IMR-90 (cell line): ENCODE measurements around the gene PIP5K1A. TPM values are rescaled to one million over a fixed set of nuclear protein-coding genes. Genes with fewer than 3 reads are reported as not detected.

ENCODE experiments used
- ATAC-seq: fragments of 200-7000 bp; cut with Tn5 transposase; 2 replicates; pipeline ENCODE4 v1.9.1; 2020; ENCODE audit warnings: low read depth, mild to moderate bottlenecking, moderate library complexity
- BruUV-seq: library from RNA; stranded (reverse); fragments of 400-500 nt; replicated peaks from 2 replicates; lab custom pipeline; 2021; lab: Mats Ljungman, UMichigan
- CTCF ChIA-PET: fragments of 300-600 bp; formaldehyde crosslinking; extraction: SDS; loops from one replicate; lab custom pipeline; 2021; ENCODE audit warnings: antibody characterized with exemption; lab: Yijun Ruan, JAX
- POLR2A ChIA-PET: fragments of 300-600 bp; sonication (Branson Sonifier 250); formaldehyde crosslinking; loops from one replicate; lab custom pipeline; 2022; ENCODE audit warnings: antibody characterized with exemption; ENCODE audit not compliant: unreplicated experiment; lab: Charles Lee
- DNase-seq: peaks from one replicate; pipeline ENCODE4 v3.0.0; 2013
- H2AFZ ChIP-seq: replicated peaks from 2 replicates; pipeline ENCODE3; 2013; ENCODE audit warnings: low read length, mild to moderate bottlenecking; ENCODE audit not compliant: poor library complexity
- H2AK5ac ChIP-seq: 2 replicates; pipeline ENCODE4 v1.6.1; 2013; ENCODE audit warnings: low read depth, low read length, inconsistent platforms
- H2AK9ac ChIP-seq: replicated peaks from 2 replicates; pipeline ENCODE3; 2013; ENCODE audit warnings: mild to moderate bottlenecking, low read depth, low read length, moderate library complexity; ENCODE audit not compliant: poor library complexity
- H2BK120ac ChIP-seq: 2 replicates; pipeline ENCODE4 v1.6.1; 2013; ENCODE audit warnings: low read depth, low read length, inconsistent platforms
- H2BK15ac ChIP-seq: 3 replicates; pipeline ENCODE4 v1.6.1; 2013; ENCODE audit warnings: low read depth, low read length, inconsistent platforms
- H2BK20ac ChIP-seq: 2 replicates; pipeline ENCODE4 v1.6.1; 2013; ENCODE audit warnings: low read depth, mild to moderate bottlenecking, inconsistent platforms, low read length, moderate library complexity
- H2BK5ac ChIP-seq: 2 replicates; pipeline ENCODE4 v1.6.1; 2013; ENCODE audit warnings: mild to moderate bottlenecking, low read depth, low read length, inconsistent platforms; ENCODE audit not compliant: poor library complexity, severe bottlenecking
- H3K14ac ChIP-seq: replicated peaks from 2 replicates; pipeline ENCODE4 v1.6.1; 2013; ENCODE audit warnings: low read depth, low read length, inconsistent platforms
- H3K18ac ChIP-seq: 2 replicates; pipeline ENCODE4 v1.6.1; 2013; ENCODE audit warnings: low read depth, low read length, control low read depth
- H3K23ac ChIP-seq: 2 replicates; pipeline ENCODE4 v1.6.1; 2013; ENCODE audit warnings: low read depth, low read length, inconsistent platforms
- H3K27ac ChIP-seq: 2 replicates; pipeline ENCODE4 v1.5.1; 2013; ENCODE audit warnings: mild to moderate bottlenecking, control low read depth, low read length; ENCODE audit not compliant: insufficient read depth
- H3K27me3 ChIP-seq: 2 replicates; pipeline ENCODE4 v1.6.1; 2013; ENCODE audit warnings: low read length; ENCODE audit not compliant: control insufficient read depth, insufficient read depth
- H3K36me3 ChIP-seq: 2 replicates; pipeline ENCODE4 v1.6.1; 2013; ENCODE audit warnings: low read length, mixed read lengths; ENCODE audit not compliant: control insufficient read depth, insufficient read depth
- H3K4ac ChIP-seq: 2 replicates; pipeline ENCODE4 v1.6.1; 2013; ENCODE audit warnings: low read depth, low read length, inconsistent platforms
- H3K4me1 ChIP-seq: 2 replicates; pipeline ENCODE4 v1.6.1; 2013; ENCODE audit warnings: low read length, mixed read lengths; ENCODE audit not compliant: control insufficient read depth, insufficient read depth
- H3K4me2 ChIP-seq: 2 replicates; pipeline ENCODE4 v1.6.1; 2013; ENCODE audit warnings: low read depth, mild to moderate bottlenecking, control low read depth, low read length, moderate library complexity
- H3K4me3 ChIP-seq: 2 replicates; pipeline ENCODE4 v1.5.1; 2013; ENCODE audit warnings: low read depth, mild to moderate bottlenecking, control low read depth, low read length, moderate library complexity; ENCODE audit not compliant: insufficient read depth
- H3K56ac ChIP-seq: 2 replicates; pipeline ENCODE4 v1.6.1; 2013; ENCODE audit warnings: low read length, inconsistent platforms; ENCODE audit not compliant: insufficient read depth; ENCODE audit errors: extremely low read depth
- H3K79me1 ChIP-seq, 2 experiments: 2 replicates each; pipeline ENCODE4 v1.6.1; 2013; ENCODE audit warnings: low read length in 2 of 2, inconsistent platforms in 1 of 2, low read depth in 1 of 2
- H3K9ac ChIP-seq: 2 replicates; pipeline ENCODE4 v1.6.1; 2013; ENCODE audit warnings: low read depth, low read length, control low read depth
- H3K9me1 ChIP-seq: 2 replicates; pipeline ENCODE4 v1.6.1; 2013; ENCODE audit warnings: low read length, inconsistent platforms; ENCODE audit not compliant: insufficient read depth
- H3K9me3 ChIP-seq: 2 replicates; pipeline ENCODE4 v1.6.1; 2013; ENCODE audit warnings: low read length; ENCODE audit not compliant: control insufficient read depth, insufficient read depth
- H4K20me1 ChIP-seq: 2 replicates; pipeline ENCODE4 v1.6.1; 2013; ENCODE audit warnings: low read length, inconsistent platforms; ENCODE audit not compliant: insufficient read depth
- H4K5ac ChIP-seq: 2 replicates; pipeline ENCODE4 v1.6.1; 2013; ENCODE audit warnings: mild to moderate bottlenecking, low read depth, low read length, control low read depth
- H4K8ac ChIP-seq, 2 experiments: 2 replicates each; pipeline ENCODE4 v1.6.1; 2013; ENCODE audit warnings: low read depth in 2 of 2, low read length in 2 of 2, control low read depth in 1 of 2, inconsistent platforms in 1 of 2
- H4K91ac ChIP-seq: 2 replicates; pipeline ENCODE4 v1.6.1; 2013; ENCODE audit warnings: low read depth, low read length, inconsistent platforms; ENCODE audit not compliant: insufficient read depth
- CEBPB ChIP-seq: IDR thresholded peaks from 2 replicates; pipeline ENCODE4 v1.6.1; 2012; ENCODE audit warnings: low read depth, low read length, improper control_type of control experiment
- ELK1 ChIP-seq: fragments of 150-350 bp; IDR thresholded peaks from 2 replicates; pipeline ENCODE4 v1.6.1; 2016; ENCODE audit warnings: low read depth, mild to moderate bottlenecking, low read length, moderate library complexity, borderline replicate concordance
- FOS ChIP-seq: fragments of 150-350 bp; IDR thresholded peaks from 2 replicates; pipeline ENCODE4 v1.6.1; 2016; ENCODE audit warnings: low read depth, low read length
- MAFK ChIP-seq: IDR thresholded peaks from 2 replicates; pipeline ENCODE4 v1.6.1; 2012; ENCODE audit warnings: low read depth, low read length, improper control_type of control experiment
- MAZ ChIP-seq: IDR thresholded peaks from 2 replicates; pipeline ENCODE4 v1.6.1; 2012; ENCODE audit warnings: low read depth, mild to moderate bottlenecking, low read length, improper control_type of control experiment, moderate library complexity, borderline replicate concordance
- POLR2A ChIP-seq: IDR thresholded peaks from 2 replicates; pipeline ENCODE4 v1.6.1; 2012; ENCODE audit warnings: mild to moderate bottlenecking, low read depth, low read length
- RAD21 ChIP-seq: IDR thresholded peaks from 2 replicates; pipeline ENCODE4 v1.6.1; 2012; ENCODE audit warnings: low read length, improper control_type of control experiment
- RCOR1 ChIP-seq: IDR thresholded peaks from 2 replicates; pipeline ENCODE4 v1.6.1; 2012; ENCODE audit warnings: mild to moderate bottlenecking, low read length, improper control_type of control experiment; ENCODE audit not compliant: insufficient replicate concordance
- SMC3 ChIP-seq: fragments of 150-350 bp; IDR thresholded peaks from 2 replicates; pipeline ENCODE4 v1.6.1; 2016; ENCODE audit warnings: low read depth, mild to moderate bottlenecking, antibody characterized with exemption, low read length, moderate library complexity
- USF2 ChIP-seq: fragments of 150-350 bp; IDR thresholded peaks from 2 replicates; pipeline ENCODE4 v1.6.1; 2017; ENCODE audit warnings: mild to moderate bottlenecking, antibody characterized with exemption, low read length, low read depth
- WGBS, 2 experiments: methylation state at CpG; one replicate each; pipeline versions ENCODE4 v1.1.5 to v1.1.7; 2013; ENCODE audit warnings: missing lambda C conversion rate in 2 of 2; ENCODE audit not compliant: insufficient read length in 1 of 2; ENCODE audit errors: extremely low coverage in 2 of 2; 5-methylcytosine and 5-hydroxymethylcytosine counted together
- dilution Hi-C: fragments of 300-500 bp; cut with HindIII; formaldehyde crosslinking; loops from one replicate; pipeline ENCODE4 v1.14.3; 2018; ENCODE audit warnings: low sequenced_read_pairs; ENCODE audit not compliant: unreplicated experiment
- in situ Hi-C: fragments of 300-500 bp; cut with MboI; formaldehyde crosslinking; loops from 3 replicates; pipeline ENCODE4 v1.14.3; 2019; ENCODE audit warnings: low sequenced_read_pairs, inconsistent platforms, mixed read lengths
- intact Hi-C: fragments of 100-400 bp; cut with micrococcal nuclease; formaldehyde crosslinking; loops from 2 replicates; pipeline ENCODE4 v1.10.0; 2022
- polyA plus RNA-seq, 3 experiments: library from polyadenylated mRNA; depleted of rRNA; stranded (reverse); fragments of >200 nt; gene quantifications; 2 replicates each; pipeline ENCODE4 v1.2.3, GENCODE V29; 2012; ENCODE audit warnings: low replicate concordance in 1 of 3
- total RNA-seq: library from RNA; depleted of rRNA; stranded (reverse); fragments of >200 nt; gene quantifications from 2 replicates; pipeline ENCODE4 v1.2.3, GENCODE V29; 2012

Gene PIP5K1A
- total and polyA plus RNA-seq, 2 of the 4 experiments (the other 2 are of a cell fraction), result 59.1 to 105 TPM

GRCh38 chr1:151290709-151291303, 92.5 kb downstream of the PIP5K1A start (continued):
- TF ChIP-seq USF2 (no peak), SMC3 (no peak)

- Histone ChIP-seq H2BK120ac (no peak overlapping the region), H3K4me2 (no peak overlapping the region), H3K9me1 (no peaks in the 10 kb centered on the region), H3K27ac (no peak overlapping the region), H4K5ac (no peak overlapping the region), H3K4ac (no peak overlapping the region), H3K23ac (no peak overlapping the region), H3K27me3 (no peaks in the 10 kb centered on the region), H2BK15ac (no peak overlapping the region), H3K18ac (no peak overlapping the region), H3K56ac (no peak overlapping the region), H2AK9ac (no peak overlapping the region), H3K9ac (no peak overlapping the region), H4K8ac (no peak overlapping the region), H3K4me3 (no peak overlapping the region), H3K14ac (no peak overlapping the region), H2BK5ac (no peak overlapping the region), H4K20me1 (peaks cover 21% of the 10 kb centered on the region), H3K36me3 (peaks cover 87% of the 10 kb centered on the region), H2AFZ (peak overlapping the region; percentile 17), H3K79me1 (peaks cover 3 to 32% of the 10 kb centered on the region in 2 experiments), H4K91ac (no peak overlapping the region), H2BK20ac (no peak overlapping the region), H3K9me3 (no peaks in the 10 kb centered on the region), H2AK5ac (no peak overlapping the region), H3K4me1 (no peaks in the 10 kb centered on the region)
- DNase-seq (no peak), ATAC-seq (peak; percentile 5; the same call in 1 of the 2 replicates)
- intact Hi-C loops, result no loop called here
- in situ Hi-C loops, result no loop called here
- POLR2A ChIA-PET, result no interaction called here
- CTCF ChIA-PET, result no interaction called here
- BruUV-seq, result TSS peak; percentile 79
- no CpG with 5 or more reads among the region's 13 CpGs for WGBS, 2 experiments
- TF ChIP-seq RCOR1, result no peak
- no peak for TF ChIP-seq SMC3
- no peak for TF ChIP-seq CEBPB
- TF ChIP-seq POLR2A, result no peak
- no peak for TF ChIP-seq MAFK
- TF ChIP-seq USF2, result no peak
- no peak for TF ChIP-seq MAZ
- TF ChIP-seq ELK1, result no peak
- TF ChIP-seq FOS, result no peak
- TF ChIP-seq RAD21, result no peak
- dilution Hi-C loops, result no loop called here
Observed at GRCh38 chr1:151292207-151293030, 94.1 kb downstream of the PIP5K1A start.
